G401.6 (cell line): ENCODE data around the gene AKAP13.
A peak's percentile ranks its signal among the peaks of the same experiment; 100 is the strongest.
"Not testable (repeated sequence)": the region's sequence is repeated elsewhere in the genome, so short reads cannot be mapped to it uniquely, and the experiment has no call there.

Experiments used
- FAIRE-seq: peaks from 2 replicates; lab custom pipeline; 2012; peaks lifted over from hg19 to GRCh38; lab: Jason Lieb, UNC

Gene AKAP13

DNA sequence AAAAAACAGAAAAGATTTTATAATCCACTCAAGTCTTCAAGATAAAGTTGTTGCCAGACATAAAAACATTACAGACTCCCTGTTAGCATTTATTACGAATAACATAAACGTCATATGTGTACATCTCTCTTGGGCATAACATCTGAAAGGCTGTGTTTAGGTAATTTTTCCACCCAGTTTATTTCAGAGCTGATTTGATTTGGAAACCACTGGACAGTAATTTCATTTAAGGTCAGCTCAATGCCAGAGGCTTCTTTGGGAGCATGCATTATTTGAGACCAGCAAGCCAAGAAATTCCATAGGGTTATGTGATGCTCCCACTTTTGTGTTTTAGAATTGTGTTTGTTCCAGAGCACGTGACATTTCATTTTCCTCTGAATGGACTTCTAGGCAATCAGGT is 196.0 kb downstream of the AKAP13 start:
- FAIRE-seq = no peak

DNA sequence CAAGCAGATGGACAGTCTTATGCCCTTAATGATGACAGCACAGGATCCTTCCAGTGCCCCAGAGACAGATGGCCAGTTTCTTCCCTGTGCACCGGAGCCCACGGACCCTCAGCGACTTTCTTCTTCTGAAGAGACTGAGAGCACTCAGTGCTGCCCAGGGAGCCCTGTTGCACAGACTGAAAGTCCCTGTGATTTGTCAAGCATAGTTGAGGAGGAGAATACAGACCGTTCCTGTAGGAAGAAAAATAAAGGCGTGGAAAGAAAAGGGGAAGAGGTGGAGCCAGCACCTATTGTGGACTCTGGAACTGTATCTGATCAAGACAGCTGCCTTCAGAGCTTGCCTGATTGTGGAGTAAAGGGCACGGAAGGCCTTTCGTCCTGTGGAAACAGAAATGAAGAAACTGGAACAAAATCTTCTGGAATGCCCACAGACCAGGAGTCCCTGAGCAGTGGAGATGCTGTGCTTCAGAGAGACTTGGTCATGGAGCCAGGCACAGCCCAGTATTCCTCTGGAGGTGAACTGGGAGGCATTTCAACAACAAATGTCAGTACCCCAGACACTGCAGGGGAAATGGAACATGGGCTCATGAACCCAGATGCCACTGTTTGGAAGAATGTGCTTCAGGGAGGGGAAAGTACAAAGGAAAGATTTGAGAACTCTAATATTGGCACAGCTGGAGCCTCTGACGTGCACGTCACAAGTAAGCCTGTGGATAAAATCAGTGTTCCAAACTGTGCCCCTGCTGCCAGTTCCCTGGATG is 198.7 kb downstream of the AKAP13 start:
- no peak for FAIRE-seq

DNA sequence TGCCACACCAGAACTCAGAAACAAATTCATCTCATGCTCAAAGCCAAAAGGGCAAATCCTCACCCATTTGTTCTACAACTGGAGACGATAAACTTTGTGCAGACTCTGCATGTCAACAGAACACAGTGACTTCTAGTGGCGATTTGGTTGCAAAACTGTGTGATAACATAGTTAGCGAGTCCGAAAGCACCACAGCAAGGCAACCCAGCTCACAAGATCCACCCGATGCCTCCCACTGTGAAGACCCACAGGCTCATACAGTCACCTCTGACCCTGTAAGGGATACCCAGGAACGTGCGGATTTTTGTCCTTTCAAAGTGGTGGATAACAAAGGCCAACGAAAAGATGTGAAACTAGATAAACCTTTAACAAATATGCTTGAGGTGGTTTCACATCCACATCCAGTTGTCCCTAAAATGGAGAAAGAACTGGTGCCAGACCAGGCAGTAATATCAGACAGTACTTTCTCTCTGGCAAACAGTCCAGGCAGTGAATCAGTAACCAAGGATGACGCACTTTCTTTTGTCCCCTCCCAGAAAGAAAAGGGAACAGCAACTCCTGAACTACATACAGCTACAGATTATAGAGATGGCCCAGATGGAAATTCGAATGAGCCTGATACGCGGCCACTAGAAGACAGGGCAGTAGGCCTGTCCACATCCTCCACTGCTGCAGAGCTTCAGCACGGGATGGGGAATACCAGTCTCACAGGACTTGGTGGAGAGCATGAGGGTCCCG is 199.7 kb downstream of the AKAP13 start:
- FAIRE-seq = no peak

DNA sequence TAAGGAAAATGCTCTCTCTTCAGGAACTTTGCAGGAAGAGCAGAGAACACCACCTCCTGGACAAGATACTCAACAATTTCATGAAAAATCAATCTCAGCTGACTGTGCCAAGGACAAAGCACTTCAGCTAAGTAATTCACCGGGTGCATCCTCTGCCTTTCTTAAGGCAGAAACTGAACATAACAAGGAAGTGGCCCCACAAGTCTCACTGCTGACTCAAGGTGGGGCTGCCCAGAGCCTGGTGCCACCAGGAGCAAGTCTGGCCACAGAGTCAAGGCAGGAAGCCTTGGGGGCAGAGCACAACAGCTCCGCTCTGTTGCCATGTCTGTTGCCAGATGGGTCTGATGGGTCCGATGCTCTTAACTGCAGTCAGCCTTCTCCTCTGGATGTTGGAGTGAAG is 200.5 kb downstream of the AKAP13 start:
- FAIRE-seq = no peak

DNA sequence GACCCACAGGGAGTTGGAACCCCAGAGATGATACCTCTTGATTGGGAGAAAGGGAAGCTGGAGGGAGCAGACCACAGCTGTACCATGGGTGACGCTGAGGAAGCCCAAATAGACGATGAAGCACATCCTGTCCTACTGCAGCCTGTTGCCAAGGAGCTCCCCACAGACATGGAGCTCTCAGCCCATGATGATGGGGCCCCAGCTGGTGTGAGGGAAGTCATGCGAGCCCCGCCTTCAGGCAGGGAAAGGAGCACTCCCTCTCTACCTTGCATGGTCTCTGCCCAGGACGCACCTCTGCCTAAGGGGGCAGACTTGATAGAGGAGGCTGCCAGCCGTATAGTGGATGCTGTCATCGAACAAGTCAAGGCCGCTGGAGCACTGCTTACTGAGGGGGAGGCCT is 201.1 kb downstream of the AKAP13 start:
- no peak for FAIRE-seq

DNA sequence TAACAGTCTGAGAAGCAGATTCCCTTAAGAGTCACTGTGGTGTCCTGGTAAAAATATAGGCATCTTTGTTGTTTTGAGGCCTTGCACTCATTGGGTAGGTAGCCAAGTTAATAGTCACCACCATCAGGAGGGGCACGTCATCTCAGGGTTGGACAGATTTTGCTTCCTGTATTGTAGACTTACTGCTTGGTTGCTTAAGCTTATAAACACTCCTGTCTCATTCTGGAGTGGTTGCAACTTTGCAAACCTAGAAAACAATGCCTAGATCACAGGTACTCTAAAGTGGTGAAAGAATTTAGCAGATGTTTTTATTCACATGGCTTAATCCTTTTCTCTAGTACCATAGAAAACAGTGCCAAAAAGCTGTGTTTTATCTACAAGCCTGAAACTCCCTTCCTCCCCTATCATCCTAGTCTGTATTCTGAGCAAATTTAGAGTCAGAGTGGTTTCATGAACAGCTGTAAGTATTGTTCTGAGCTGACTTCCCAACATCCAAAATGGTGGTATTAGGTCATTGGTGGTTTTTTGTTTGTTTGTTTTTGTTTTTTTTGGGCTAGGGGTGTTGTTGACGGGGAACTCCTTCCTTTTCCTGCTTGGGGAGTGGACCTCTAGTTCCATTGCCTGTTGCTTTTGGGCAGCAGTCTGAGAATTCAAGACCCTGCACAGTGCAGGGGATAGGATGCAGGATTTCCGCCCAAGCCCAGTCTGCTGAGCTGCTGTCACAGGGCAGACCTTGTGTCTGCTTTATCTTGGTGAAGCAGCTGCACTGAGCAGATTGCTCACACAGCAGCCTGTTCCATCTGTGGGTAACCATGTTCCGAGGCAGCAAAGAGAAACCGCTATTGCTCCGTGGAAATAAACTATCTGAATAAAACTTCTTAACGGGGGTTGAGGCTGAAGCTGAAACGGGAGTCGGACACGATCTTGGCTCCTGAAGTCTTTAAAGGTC is 202.0 kb downstream of the AKAP13 start:
- FAIRE-seq = no peak

DNA sequence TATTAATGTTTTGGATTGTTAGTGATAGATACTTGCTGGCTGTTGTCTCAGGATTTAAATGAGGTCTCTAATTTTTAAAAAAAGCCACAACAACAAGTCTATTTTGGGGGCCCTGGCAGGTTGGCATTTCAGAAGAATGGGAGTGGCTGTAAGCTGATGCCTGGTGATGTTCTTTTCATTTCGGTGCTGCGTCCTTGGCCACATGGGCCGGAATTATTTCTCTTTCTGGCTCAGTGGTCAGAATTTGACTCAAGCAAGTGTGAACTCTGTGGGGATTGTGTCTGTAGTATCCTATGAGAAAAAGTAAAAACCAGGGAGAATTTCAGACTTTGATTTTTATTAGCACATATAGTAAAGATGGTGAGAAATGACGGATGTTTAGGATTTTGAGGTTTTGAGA is 203.0 kb downstream of the AKAP13 start:
- no peak for FAIRE-seq

DNA sequence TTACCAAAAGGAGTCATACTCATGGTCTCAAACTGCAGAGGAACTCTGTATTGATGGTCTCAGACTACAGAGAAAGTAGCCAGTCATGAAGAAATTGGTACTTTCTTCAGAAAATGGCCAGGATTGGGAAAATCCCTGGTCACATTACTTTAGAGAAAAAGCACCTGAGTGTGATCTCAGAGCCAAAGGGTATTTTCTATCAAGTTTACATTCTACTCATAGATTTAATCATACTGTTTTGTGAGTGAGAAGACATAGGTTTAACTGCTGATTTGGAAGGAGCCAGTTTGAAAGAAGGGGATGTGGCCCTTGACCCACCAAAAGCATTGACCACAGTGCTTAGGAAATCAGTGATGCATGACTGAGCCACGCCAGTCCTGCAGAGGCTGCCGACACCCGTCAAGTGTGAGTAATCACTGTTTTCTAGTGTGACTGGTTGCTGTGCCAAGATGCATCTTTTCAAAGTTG is 203.6 kb downstream of the AKAP13 start:
- FAIRE-seq = no peak

DNA sequence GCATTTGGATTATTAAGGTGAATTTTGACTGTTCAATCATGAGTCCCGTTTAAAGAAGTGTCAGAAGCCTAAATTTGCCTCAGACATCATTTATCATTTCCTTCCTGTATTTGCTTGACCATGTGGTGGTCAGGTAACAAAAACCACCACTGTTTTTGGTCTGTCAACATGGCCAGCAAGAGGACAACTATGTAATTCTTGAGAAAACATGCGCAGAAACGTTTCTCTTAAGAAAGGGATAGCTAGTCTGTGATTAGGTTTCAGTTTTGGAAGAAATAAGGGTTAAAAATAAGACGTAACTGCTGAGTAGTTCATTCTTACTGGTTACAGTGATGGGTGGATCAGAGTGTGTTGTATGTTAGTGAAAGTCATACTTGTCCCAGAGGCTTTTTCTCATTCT is 204.5 kb downstream of the AKAP13 start:
- FAIRE-seq = no peak

DNA sequence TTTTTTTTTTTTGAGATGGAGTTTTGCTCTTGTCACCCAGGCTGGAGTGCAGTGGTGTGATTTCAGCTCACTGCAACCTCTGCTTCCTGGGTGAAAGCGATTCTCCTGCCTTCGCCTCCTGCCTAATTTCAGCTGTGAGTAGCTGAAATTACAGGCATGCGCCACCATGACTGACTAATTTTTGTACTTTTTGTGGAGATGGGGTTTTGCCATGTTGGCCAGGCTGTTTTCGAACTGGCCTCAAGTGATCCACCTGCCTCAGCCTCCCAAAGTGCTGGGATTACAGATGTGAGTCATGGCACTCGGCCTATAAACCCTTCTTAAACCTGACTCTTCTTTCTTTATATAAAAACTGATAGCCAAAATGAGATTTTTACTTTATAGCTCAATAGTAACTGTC is 205.8 kb downstream of the AKAP13 start:
- not testable (repeated sequence) for FAIRE-seq

DNA sequence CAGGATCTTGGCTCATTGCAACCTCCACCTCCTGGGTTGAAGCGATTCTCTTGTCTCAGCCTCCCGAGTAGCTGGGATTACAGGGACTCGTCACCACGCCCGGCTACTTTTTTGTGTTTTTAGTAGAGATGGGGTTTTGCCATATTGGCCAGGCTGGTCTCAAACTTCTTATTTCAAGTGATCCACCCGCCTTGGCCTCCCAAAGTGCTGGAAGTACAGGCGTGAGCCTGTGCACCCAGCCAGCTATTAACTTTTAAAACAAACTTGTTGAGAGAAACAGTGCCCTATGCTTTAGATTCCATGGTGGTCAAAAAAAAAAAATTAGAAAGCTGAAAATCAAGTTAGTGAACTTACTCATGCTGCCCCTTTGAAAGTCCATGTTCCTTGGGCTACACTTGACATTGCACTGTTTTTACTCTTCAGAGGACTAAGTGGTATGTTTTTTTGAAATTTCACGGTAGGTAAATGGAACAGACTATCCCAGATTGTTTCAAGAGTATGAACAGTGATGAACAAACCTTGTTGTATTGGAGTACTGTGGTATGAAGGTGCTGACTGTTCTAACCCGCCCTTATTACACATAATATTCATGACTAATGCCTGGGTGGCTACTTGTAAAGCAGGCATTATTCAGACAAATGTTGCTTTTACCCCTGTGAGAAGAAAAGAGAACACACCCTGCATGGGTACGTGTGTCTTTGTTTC is 207.5 kb downstream of the AKAP13 start:
- FAIRE-seq = no peak

DNA sequence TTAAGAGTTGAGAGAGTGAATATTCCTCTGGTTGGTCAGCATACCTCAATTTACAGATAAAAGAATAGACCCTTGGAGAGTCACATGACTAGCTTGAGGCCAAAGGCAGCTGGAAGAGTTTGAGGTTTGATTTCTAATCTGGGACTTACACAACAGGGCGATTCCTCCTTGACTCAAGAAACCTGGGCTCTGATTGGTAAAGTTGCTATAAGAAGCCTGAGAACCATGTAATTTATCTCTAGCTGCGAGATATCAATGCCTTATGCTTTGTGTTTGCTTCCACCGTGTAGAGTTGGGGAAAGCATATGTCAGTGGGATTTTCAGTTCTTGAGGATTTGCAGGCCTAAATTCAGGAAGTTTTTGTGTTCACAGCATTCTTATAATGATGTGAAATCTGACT is 208.3 kb downstream of the AKAP13 start:
- no peak for FAIRE-seq

DNA sequence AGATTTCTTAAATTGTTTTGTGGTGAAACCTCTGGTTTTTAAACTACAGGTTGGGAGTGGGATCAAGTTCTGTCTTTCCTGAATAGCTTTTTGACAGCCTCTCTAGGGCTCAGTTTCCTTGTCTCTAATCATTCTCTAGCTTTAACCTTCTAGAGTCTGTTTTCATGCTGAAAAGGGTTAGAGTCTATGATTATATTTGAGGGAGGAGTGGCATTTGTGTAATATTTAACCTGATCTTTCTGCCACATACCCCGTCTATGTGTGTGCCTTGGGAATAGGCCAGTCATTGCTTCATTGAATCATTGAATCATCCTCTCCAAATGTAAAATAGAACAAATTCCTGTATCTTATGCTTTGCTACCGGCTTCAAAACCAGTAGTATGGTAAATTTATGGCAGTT is 209.4 kb downstream of the AKAP13 start:
- no peak for FAIRE-seq

DNA sequence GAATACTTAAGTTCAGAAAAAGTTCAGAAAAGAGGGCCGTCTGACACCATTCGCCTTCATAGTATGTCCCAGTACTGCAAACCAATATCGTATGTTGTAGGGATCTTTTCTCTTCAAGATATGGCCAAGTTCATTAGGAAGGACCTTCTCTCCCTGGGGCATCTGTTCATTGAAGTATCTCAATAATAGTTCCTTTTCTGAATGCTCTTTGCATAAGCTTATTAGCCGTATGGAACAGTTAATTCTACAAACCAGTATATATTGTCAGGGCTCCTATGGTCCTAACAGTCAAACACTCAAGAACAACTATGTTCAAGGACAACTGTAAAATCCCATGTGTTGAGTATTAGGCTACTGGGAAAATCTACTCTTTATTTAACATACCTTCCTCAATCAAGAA is 211.2 kb downstream of the AKAP13 start:
- no peak for FAIRE-seq

DNA sequence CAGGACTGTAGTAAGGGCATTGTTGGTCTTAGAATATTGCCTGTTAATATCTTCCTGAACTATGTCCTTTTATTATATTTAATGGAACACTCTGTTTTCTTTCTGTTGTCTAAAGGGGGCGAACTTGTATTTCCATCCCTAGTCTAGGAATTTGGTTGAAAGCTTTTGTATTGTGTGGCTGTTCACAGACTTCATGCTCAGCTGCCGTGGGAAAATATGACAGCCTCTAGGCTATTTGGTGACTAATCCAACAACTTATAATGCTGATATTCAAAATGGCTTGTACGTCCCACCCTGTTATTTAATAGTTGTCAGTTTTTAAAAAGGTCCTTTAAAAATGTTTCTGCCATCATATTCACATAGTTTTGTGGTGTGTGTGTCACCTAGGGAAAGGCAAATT is 211.7 kb downstream of the AKAP13 start:
- FAIRE-seq = peak; percentile 80

DNA sequence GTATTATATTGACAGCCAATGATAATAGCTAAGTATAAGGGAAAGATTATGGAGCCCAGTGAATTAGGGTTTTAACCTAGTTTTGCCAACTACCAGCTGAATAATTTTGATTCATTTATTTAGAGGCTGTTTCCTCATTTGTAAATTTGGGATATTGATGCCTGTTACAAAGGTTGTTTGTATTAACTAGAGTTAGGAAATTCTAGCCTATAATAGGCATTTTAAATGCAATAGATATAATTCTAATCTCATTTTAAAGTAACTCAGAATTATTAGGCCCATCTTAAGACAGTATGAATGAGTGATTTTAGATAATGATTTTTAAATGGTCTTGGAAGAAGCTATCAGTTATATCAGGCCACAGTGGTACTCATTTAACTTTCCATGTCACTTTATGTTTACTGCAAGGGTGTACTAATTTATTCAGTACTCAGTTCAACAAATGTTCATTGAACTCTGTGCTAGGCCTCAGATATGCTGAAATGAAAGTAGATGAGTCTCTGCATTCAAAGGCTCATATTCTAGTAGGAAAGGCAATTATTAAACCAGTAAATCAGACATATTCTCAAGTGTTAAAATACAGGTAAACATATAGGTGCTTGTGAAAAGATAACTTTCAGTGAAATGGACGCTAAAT is 213.5 kb downstream of the AKAP13 start:
- no peak for FAIRE-seq

DNA sequence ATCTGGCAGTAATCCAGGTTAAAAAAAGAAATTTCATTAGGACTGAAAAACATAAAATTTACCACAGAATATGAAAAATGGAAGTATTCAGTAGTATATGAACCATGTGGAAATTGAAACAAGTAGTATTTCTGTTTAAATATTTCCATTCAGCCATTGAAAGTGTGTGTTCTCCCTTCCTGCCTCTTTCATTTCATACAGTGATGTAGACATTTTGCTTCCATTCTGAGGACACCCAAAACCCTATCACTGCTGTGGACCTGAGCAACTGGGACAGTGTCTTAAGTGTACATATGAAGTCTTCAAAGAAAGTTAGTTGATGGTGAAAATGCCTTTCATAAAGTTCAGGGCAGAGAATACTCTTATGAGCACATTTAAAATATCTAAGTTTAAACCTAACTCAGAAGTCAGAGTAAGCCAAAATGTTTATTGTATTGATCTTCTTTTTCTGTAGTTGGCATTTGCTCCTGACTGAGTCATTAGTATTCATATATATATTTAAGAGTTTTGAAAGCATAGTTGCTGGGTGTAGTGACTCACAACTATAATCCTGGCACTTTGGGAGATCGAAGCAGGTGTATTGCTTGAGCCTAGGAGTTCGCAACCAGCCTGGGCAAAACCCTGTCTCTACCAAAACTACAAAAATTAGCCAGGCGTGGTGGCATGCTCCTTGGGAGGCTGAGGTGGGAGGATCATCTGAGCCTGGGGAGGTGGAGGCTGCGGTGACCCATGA is 215.6 kb downstream of the AKAP13 start:
- no peak for FAIRE-seq

DNA sequence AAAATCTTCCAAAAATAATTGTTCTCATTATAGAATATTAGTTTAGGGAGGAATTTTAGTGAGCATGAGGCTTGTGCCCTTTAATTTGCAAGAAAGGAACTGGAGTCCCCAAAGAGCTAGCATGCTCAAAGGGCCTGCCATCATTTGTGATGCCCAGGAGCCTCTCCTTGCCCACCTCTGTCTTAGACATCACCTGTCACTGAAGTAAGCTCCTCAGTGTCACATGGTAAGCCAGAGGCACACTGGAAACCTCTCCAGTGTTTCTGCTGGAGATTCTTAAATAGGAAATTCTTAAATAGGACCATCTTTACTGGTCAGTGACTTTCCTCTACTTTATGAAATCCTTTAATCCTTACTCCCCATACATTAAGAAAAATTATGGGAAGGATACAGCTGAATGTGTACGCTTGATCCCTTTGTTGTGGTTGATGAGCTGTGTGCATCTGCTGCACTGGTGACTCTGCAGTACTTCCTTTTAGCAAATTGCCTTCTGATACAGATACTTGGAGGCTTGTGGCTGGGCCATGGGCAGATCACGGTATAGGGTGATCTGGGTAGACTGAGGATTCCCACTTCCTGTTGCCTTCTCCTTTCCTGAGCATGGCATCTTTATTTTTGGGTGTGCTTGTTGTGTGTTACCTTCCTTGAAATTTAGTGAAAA is 216.9 kb downstream of the AKAP13 start:
- FAIRE-seq = no peak

DNA sequence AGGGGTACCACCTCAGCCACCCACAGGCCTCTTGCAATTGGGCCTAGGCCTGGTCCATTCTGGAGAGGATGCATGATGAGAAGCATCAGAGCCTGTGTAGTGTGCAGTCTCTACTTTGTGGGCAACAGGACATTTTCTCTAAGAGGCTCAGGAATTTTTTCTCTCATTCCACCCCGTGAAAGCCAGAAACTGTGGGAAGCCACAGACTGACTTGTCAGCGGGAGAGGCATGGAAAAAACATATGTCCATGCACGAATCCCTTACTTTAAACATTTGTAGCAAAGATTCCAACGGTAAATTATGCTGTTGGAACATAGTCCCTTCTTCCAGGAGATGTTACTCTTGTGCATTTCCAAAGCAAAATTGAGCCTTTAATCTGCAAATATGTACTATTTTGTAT is 217.8 kb downstream of the AKAP13 start:
- no peak for FAIRE-seq

DNA sequence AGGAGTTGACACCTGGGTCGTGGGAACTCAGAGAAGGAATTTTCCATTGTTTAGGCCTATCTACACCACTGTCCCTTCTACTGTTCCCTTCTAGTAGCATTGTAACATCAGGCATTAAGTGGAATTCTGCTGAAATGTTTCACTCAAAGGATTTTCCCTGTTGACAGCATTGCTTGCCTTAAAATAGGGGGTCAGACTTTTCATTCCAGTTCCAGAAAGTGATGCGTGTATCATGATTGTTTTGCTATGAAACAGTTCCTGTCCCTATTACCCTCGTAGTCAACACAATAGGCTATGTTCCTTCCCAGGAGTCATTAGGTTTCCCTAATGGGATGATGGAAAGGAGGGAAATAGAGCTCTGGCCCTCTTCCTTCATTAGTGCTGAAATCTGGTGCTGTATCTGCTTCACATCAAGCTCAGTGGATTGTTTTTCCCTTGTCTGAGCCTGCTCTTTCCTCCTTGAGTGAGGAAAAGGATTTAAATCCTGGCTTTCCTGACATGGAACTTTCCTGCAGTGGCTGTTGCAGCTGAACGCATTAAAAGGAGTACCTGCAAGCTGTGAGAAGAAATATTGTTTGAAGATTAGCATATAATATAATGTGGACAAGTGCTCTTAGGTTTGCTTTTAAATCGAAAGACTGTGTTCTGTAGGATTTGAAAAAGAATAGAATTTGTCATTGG is 218.5 kb downstream of the AKAP13 start:
- no peak for FAIRE-seq
